ENCODE results near the gene KCNB1. TPM values are rescaled to one million over a fixed set of nuclear protein-coding genes. Genes with fewer than 3 reads are reported as not detected.

KCNB1 gene
- total RNA-seq, 1 experiment from 2014 or later, result 0.68 TPM

GRCh38 chr20:49400904-49401303 lies 81.6 kb downstream of the KCNB1 start:
- TF ChIP-seq, protein P1, sequence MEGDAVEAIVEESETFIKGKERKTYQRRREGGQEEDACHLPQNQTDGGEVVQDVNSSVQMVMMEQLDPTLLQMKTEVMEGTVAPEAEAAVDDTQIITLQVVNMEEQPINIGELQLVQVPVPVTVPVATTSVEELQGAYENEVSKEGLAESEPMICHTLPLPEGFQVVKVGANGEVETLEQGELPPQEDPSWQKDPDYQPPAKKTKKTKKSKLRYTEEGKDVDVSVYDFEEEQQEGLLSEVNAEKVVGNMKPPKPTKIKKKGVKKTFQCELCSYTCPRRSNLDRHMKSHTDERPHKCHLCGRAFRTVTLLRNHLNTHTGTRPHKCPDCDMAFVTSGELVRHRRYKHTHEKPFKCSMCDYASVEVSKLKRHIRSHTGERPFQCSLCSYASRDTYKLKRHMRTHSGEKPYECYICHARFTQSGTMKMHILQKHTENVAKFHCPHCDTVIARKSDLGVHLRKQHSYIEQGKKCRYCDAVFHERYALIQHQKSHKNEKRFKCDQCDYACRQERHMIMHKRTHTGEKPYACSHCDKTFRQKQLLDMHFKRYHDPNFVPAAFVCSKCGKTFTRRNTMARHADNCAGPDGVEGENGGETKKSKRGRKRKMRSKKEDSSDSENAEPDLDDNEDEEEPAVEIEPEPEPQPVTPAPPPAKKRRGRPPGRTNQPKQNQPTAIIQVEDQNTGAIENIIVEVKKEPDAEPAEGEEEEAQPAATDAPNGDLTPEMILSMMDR (conservative IDR thresholded peaks at IDR 0.05), result no peak
- Histone ChIP-seq H2BK5ac (ENCODE audit: insufficient read length, low read length) (no peak overlapping the region), H2BK12ac (ENCODE audit: insufficient read length, low read depth, low read length) (no peak overlapping the region), H4K20me1 (ENCODE audit: control insufficient read depth, insufficient read depth, insufficient read length) (no peaks in the 10 kb centered on the region), H3K79me2 (ENCODE audit: insufficient read depth, low read length) (no peaks in the 10 kb centered on the region), H3K27me3 (ENCODE audit: insufficient read depth, low read length) (no peaks in the 10 kb centered on the region), H3T11ph (ENCODE audit: low read length) (no peak overlapping the region), H2BK120ac (ENCODE audit: low read depth, low read length, poor library complexity, severe bottlenecking) (no peak overlapping the region), H3K79me1 (ENCODE audit: insufficient read depth, low read depth, low read length, poor library complexity, severe bottlenecking) (no peaks in the 10 kb centered on the region), H3K23ac (ENCODE audit: insufficient read length, low read depth, low read length) (no peak overlapping the region), H2BK15ac (ENCODE audit: low read depth, low read length) (no peak overlapping the region), H3K4me1 (ENCODE audit: insufficient read depth, low read length) (0 out of 2 replicates have a peak, but pooled peaks cover 3% of the 10 kb centered on the region), H3K9ac (ENCODE audit: extremely low read depth, insufficient read length, low read length) (no peak overlapping the region), H3K27ac (ENCODE audit: insufficient read length, low read depth, low read length) (no peak overlapping the region), H3K9me3 (ENCODE audit: control insufficient read depth, low read depth, low read length) (no peaks in the 10 kb centered on the region), H4K8ac (replicated peaks; ENCODE audit: insufficient read length, low read depth, low read length) (no peak overlapping the region), H3K18ac (ENCODE audit: insufficient read length, low read depth, low read length) (no peak overlapping the region), H2BK20ac (ENCODE audit: low read depth, low read length, poor library complexity, severe bottlenecking) (no peak overlapping the region), H3K4me2 (ENCODE audit: insufficient read depth, insufficient read length, low read length) (no peak overlapping the region), H2AK5ac (ENCODE audit: insufficient read length, low read length) (no peak overlapping the region), H3K14ac (ENCODE audit: insufficient read depth, low read length) (no peak overlapping the region), H4K91ac (ENCODE audit: insufficient read length, low read depth, low read length) (no peak overlapping the region), H4K5ac (ENCODE audit: insufficient read length, low read depth, low read length) (no peak overlapping the region), H3K4ac (ENCODE audit: low read depth, low read length) (no peak overlapping the region), H3K23me2 (ENCODE audit: insufficient read length, low read depth, low read length, poor library complexity, severe bottlenecking) (no peaks in the 10 kb centered on the region), H2AFZ (ENCODE audit: low read length) (no peak overlapping the region), H3K56ac (ENCODE audit: insufficient read length, low read depth, low read length) (no peak overlapping the region)
- DNase-seq, result no peak
- H3K27ac Mint-ChIP-seq, result 0 out of 7 replicates have a peak overlapping the region, but pooled peaks of 1 of the 3 experiments have one; percentile 29
- no peaks in the 10 kb centered on the region; the same call in 1 of the 2 replicates for H3K27me3 Mint-ChIP-seq (ENCODE audit: low read depth)
- WGBS (ENCODE audit: extremely low coverage, insufficient read length, low lambda C conversion rate), result no CpG with 5 or more reads among the region's 3 CpGs
- H3K9me3 Mint-ChIP-seq, result peaks cover 8 to 13% of the 10 kb centered on the region in 2 experiments
- no peak overlapping the region for H3K4me3 Mint-ChIP-seq
- H3K36me3 Mint-ChIP-seq (ENCODE audit: insufficient read depth in 1 of 3, low read depth in 3 of 3), result 0 out of 7 replicates have a peak, but pooled peaks cover 0 to 4% (median 4%) of the 10 kb centered on the region in 3 experiments
- H3K4me1 Mint-ChIP-seq, result peaks cover 20 to 26% of the 10 kb centered on the region in 2 experiments

Measured in H9 (cell line).